Measurements from ENCODE around the gene GSTP1. TPM values are rescaled to one million over a fixed set of nuclear protein-coding genes. Genes with fewer than 3 reads are reported as not detected.

Gene GSTP1
- total and polyA plus RNA-seq, 3 donors from 2014 or later = 117 to 211 (median 201) TPM

- 17 to 75% methylated on average over 2 to 7 of the region's 7 CpGs for WGBS, 2 donors
- Histone ChIP-seq H3K36me3 (ENCODE audit: low read depth, missing control alignments) (no peaks in the 10 kb centered on the region), H3K27ac (no peak overlapping the region), H3K4me1 (peaks cover 5% of the 10 kb centered on the region), H3K4me3 (no peak overlapping the region), H3K9me3 (no peaks in the 10 kb centered on the region), H3K27me3 (no peaks in the 10 kb centered on the region)
- intact Hi-C loops (cut with DNase I; ENCODE audit: low total_unique reads) = no loop called here
- TF ChIP-seq POLR2A (IDR thresholded peaks at IDR 0.05) (no peak), CTCF (IDR thresholded peaks at IDR 0.05) (no peak)
- DNase-seq = no peak
Observed at GRCh38 chr11:67631411-67631810, 47.8 kb downstream of the GSTP1 start.

- H3K4me1 ChIP-seq = peaks cover 5% of the 10 kb centered on the region
- no peak overlapping the region for H3K4me3 ChIP-seq
- 88 to 95% methylated on average over 2 of the region's 2 CpGs for WGBS, 2 donors
- no peaks in the 10 kb centered on the region for H3K36me3 ChIP-seq (ENCODE audit: low read depth, missing control alignments)
- H3K27me3 ChIP-seq = no peaks in the 10 kb centered on the region
- no peak for TF ChIP-seq CTCF (IDR thresholded peaks at IDR 0.05)
- no peak for TF ChIP-seq POLR2A (IDR thresholded peaks at IDR 0.05)
- intact Hi-C loops (cut with DNase I; ENCODE audit: low total_unique reads) = no loop called here
- DNase-seq = no peak
- no peaks in the 10 kb centered on the region for H3K9me3 ChIP-seq
- H3K27ac ChIP-seq = no peak overlapping the region
Observed at GRCh38 chr11:67631853-67632174, 48.2 kb downstream of the GSTP1 start.

GRCh38 chr11:67632175-67632981 is 48.8 kb downstream of the GSTP1 start:
- TF ChIP-seq POLR2A (IDR thresholded peaks at IDR 0.05) (no peak), CTCF (IDR thresholded peaks at IDR 0.05) (no peak)
- Histone ChIP-seq H3K27me3 (no peaks in the 10 kb centered on the region), H3K4me3 (no peak overlapping the region), H3K9me3 (no peaks in the 10 kb centered on the region), H3K4me1 (peaks cover 5% of the 10 kb centered on the region), H3K36me3 (ENCODE audit: low read depth, missing control alignments) (no peaks in the 10 kb centered on the region), H3K27ac (no peak overlapping the region)
- 81 to 85% methylated on average over 9 to 12 of the region's 12 CpGs for WGBS, 2 donors
- no peak for DNase-seq
- intact Hi-C loops (cut with DNase I; ENCODE audit: low total_unique reads) = no loop called here

- TF ChIP-seq POLR2A (IDR thresholded peaks at IDR 0.05) = no peak
- TF ChIP-seq CTCF (IDR thresholded peaks at IDR 0.05) = no peak
- peaks cover 5% of the 10 kb centered on the region for H3K4me1 ChIP-seq
- 92 to 95% methylated on average over 30 of the region's 30 CpGs for WGBS, 2 donors
- no peak for DNase-seq
- no peaks in the 10 kb centered on the region for H3K36me3 ChIP-seq (ENCODE audit: low read depth, missing control alignments)
- H3K4me3 ChIP-seq = no peak overlapping the region
- no peaks in the 10 kb centered on the region for H3K9me3 ChIP-seq
- H3K27ac ChIP-seq = no peak overlapping the region
- intact Hi-C loops (cut with DNase I; ENCODE audit: low total_unique reads) = no loop called here
- no peaks in the 10 kb centered on the region for H3K27me3 ChIP-seq
Observed at GRCh38 chr11:67632982-67633755, 49.6 kb downstream of the GSTP1 start.

All from testis (tissue), 3 donors.